Gastrocnemius medialis (tissue), 4 donors: ENCODE measurements around the gene ISCA2. TPM values are rescaled to one million over a fixed set of nuclear protein-coding genes. Genes with fewer than 3 reads are reported as not detected.

Source experiments
- ATAC-seq, 2 donors: fragments of 150-250 bp; one replicate each; pipeline ENCODE4 v1.9.1; 2016
- DNase-seq, 2 donors: peaks; one replicate each; pipeline ENCODE4 v3.0.0-alpha.2; 2019
- H3K27ac ChIP-seq, 4 donors: fragments of 200-600 bp; sonication (generic); 1 replicate in 1 of 4; 2 replicates in 3 of 4; pipeline ENCODE4 v1.5.1; 2016 to 2018; ENCODE audit warnings: mild to moderate bottlenecking in 2 of 4, moderate library complexity in 1 of 4
- H3K27me3 ChIP-seq, 3 donors: fragments of 200-600 bp; sonication (generic) in 2 of 3; 1 replicate in 1 of 3; 2 replicates in 2 of 3; pipeline versions ENCODE4 v1.5.1 to v1.6.0; 2016 to 2019; ENCODE audit warnings: mild to moderate bottlenecking in 1 of 3, moderate library complexity in 1 of 3
- H3K36me3 ChIP-seq, 2 donors: fragments of 200-600 bp; sonication (generic) in 1 of 2; one replicate each; pipeline ENCODE4 v1.5.1; 2017 to 2018
- H3K4me1 ChIP-seq, 2 donors: fragments of 200-600 bp; sonication (generic) in 1 of 2; one replicate each; pipeline ENCODE4 v1.5.1; 2016 to 2017; ENCODE audit warnings: mild to moderate bottlenecking in 2 of 2
- H3K4me3 ChIP-seq, 4 donors: fragments of 200-600 bp; sonication (generic) in 3 of 4; 1 replicate in 1 of 4; 2 replicates in 3 of 4; pipeline ENCODE4 v1.5.1; 2016 to 2019; ENCODE audit warnings: mild to moderate bottlenecking in 2 of 4
- H3K9me3 ChIP-seq, 3 donors: fragments of 200-600 bp; sonication (generic) in 2 of 3; 1 replicate in 1 of 3; 2 replicates in 2 of 3; pipeline ENCODE4 v1.5.1; 2016 to 2019
- CTCF ChIP-seq, 5 experiments: fragments of 450-650 bp in 3 of 5; fragments of 200-600 bp in 2 of 5; sonication (generic) in 2 of 5; IDR thresholded peaks in 4 of 5; conservative IDR thresholded peaks in 1 of 5; 1 replicate in 4 of 5; 2 replicates in 1 of 5; pipeline ENCODE4 v1.5.1; 2016 to 2019; ENCODE audit warnings: antibody characterized with exemption in 5 of 5, mild to moderate bottlenecking in 3 of 5, moderate library complexity in 3 of 5
- POLR2A ChIP-seq, 2 donors: fragments of 450-650 bp; IDR thresholded peaks; one replicate each; pipeline ENCODE4 v1.6.1; 2017; ENCODE audit warnings: antibody characterized with exemption in 2 of 2, mild to moderate bottlenecking in 2 of 2, moderate library complexity in 2 of 2
- in situ Hi-C, 4 donors: fragments of 200-750 bp; cut with MboI; loops; one replicate each; pipeline versions ENCODE4 v1.15.0 to v1.8.0; 2017; ENCODE audit warnings: low sequenced_read_pairs in 4 of 4
- intact Hi-C: fragments of 100-400 bp; cut with DNase I; formaldehyde crosslinking; loops from one replicate; pipeline ENCODE4 v1.15.1; 2023; ENCODE audit warnings: low total_unique reads
- total RNA-seq, 4 donors: library from RNA; depleted of rRNA; stranded (reverse); fragments of >200 nt; gene quantifications; one replicate each; pipeline versions ENCODE4 v1.1.0 to v1.2.3, GENCODE V29; 2016

The ISCA2 gene
- total RNA-seq, 4 donors from 2014 or later: 9.9 to 11.6 (median 11.4) TPM

- Histone ChIP-seq H3K9me3 (no peaks in the 10 kb centered on the region), H3K4me1 (peaks cover 22 to 26% of the 10 kb centered on the region in 2 donors), H3K27ac (peak within 1 kb of the TSS; percentile 95 to 98 (median 96)), H3K4me3 (peak within 1 kb of the TSS; percentile 91 to 97 (median 94)), H3K36me3 (peaks cover 0 to 14% of the 10 kb centered on the region in 2 donors), H3K27me3 (no peaks in the 10 kb centered on the region)
- TF ChIP-seq POLR2A (IDR thresholded peaks at IDR 0.05) (peak; percentile 63 to 79), CTCF (IDR thresholded peaks at IDR 0.05 in 4 of 5, conservative IDR thresholded peaks at IDR 0.05 in 1 of 5) (no peak)
- peak; percentile 9 to 10 for ATAC-seq
- intact Hi-C loops: loop anchor here (2.0 to 5.0 kb wide), 5 partner anchors 56 to 476 kb away; partner anchors contain the start of genes ALDH6A1, AREL1, BBOF1 and ENTPD5
- in situ Hi-C loops: loop anchor here in 1 of 4 donors (10.0 kb wide), 1 partner anchor 112 kb away; no protein-coding TSS in a partner anchor
- no peak for DNase-seq
Measured at GRCh38 chr14:74492776-74493342, 706 bp upstream of the ISCA2 start, which contains the start of gene NPC2. TSS of gene NPC2 (minus strand) at chr14:74493305. CDS start at chr14:74493274, 31 bp downstream.

GRCh38 chr14:74495356-74495755, 1.8 kb downstream of the ISCA2 start:
- DNase-seq (no peak), ATAC-seq (no peak)
- Histone ChIP-seq H3K4me3 (no peak overlapping the region), H3K27ac (no peak overlapping the region), H3K36me3 (peaks cover 0 to 14% of the 10 kb centered on the region in 2 donors), H3K4me1 (peaks cover 18 to 22% of the 10 kb centered on the region in 2 donors), H3K27me3 (no peaks in the 10 kb centered on the region), H3K9me3 (no peaks in the 10 kb centered on the region)
- intact Hi-C loops: no loop called here
- no peak for TF ChIP-seq CTCF (IDR thresholded peaks at IDR 0.05 in 4 of 5, conservative IDR thresholded peaks at IDR 0.05 in 1 of 5)
- no peak for TF ChIP-seq POLR2A (IDR thresholded peaks at IDR 0.05)
- in situ Hi-C loops: loop anchor here in 1 of 4 donors (10.0 kb wide), 1 partner anchor 109 kb away; no protein-coding TSS in a partner anchor

GRCh38 chr14:74500417-74501134, 7.0 kb downstream of the ISCA2 start:
- no peak for ATAC-seq
- no peak for DNase-seq
- Histone ChIP-seq H3K4me3 (no peak overlapping the region), H3K27ac (no peak overlapping the region), H3K4me1 (no peaks in the 10 kb centered on the region), H3K9me3 (no peaks in the 10 kb centered on the region), H3K27me3 (no peaks in the 10 kb centered on the region), H3K36me3 (peaks cover 0 to 8% of the 10 kb centered on the region in 2 donors)
- no peak for TF ChIP-seq CTCF (IDR thresholded peaks at IDR 0.05 in 4 of 5, conservative IDR thresholded peaks at IDR 0.05 in 1 of 5)
- no peak for TF ChIP-seq POLR2A (IDR thresholded peaks at IDR 0.05)
- in situ Hi-C loops (no loop called here), intact Hi-C loops (loop anchor here (1.0 kb wide), 1 partner anchor 112 kb away; the partner anchor contains the start of gene LTBP2)

- Histone ChIP-seq H3K4me3 (no peak overlapping the region), H3K36me3 (peaks cover 0 to 2% of the 10 kb centered on the region in 2 donors), H3K9me3 (no peaks in the 10 kb centered on the region), H3K4me1 (no peaks in the 10 kb centered on the region), H3K27ac (no peak overlapping the region), H3K27me3 (no peaks in the 10 kb centered on the region)
- TF ChIP-seq POLR2A (IDR thresholded peaks at IDR 0.05) (no peak), CTCF (IDR thresholded peaks at IDR 0.05 in 4 of 5, conservative IDR thresholded peaks at IDR 0.05 in 1 of 5) (peak in 4 of 5 experiments; percentile 20 to 47 (median 36))
- peak in 1 of 2 donors; percentile 48 for DNase-seq
- intact Hi-C loops: loop anchor here (1.0 kb wide), 1 partner anchor 111 kb away; the partner anchor contains the start of gene LTBP2
- in situ Hi-C loops: no loop called here
- peak; percentile 38 to 43 for ATAC-seq
Measured at GRCh38 chr14:74501135-74501614, 7.6 kb downstream of the ISCA2 start.
